ENCODE data around the gene CELF2.

Gene CELF2

DNA sequence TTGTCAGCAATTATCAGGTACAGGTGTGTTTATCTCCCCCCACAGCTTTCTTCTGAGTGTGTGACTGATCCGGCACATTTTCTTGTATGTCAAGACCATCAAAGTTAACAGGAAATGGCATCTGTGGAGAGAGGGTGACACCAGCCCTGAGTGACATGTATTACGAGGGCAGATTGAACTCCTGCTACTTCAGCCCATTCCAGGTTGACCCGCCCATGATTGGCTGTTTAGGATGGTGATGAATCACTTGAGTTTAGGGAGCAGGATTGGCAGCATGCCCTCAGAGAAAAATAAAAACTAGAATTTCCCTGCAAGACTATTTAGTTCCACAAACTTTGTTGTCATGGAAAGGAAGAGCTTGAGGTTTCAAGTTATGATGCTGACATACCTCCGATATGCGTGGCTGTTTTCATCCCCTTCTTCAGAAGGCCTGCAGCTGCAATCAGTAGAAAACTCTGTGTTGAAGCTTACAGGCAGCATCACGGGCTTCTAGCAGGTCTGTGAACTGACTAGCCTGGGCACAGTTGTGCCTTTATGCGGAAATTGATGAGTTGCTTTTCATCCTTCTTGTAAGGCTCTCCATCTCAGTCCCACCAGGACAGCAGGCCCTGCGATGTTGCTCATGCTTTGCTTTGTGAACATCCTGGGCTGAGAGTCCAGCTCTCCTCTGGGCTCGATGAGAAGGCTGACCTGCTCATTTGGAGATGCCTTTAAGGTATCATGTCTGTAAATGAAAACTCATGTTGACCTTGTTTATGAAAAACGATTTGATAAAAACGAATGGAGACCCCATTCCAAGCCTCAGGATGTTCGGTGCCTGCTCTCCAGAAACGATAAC, 8.0 kb upstream of the CELF2 start:
- no peak for DNase-seq (ENCODE audit: extremely low spot score)
- ChIA-PET CTCF (no interaction called here), POLR2A (no interaction called here)
- TF ChIP-seq, protein P1, sequence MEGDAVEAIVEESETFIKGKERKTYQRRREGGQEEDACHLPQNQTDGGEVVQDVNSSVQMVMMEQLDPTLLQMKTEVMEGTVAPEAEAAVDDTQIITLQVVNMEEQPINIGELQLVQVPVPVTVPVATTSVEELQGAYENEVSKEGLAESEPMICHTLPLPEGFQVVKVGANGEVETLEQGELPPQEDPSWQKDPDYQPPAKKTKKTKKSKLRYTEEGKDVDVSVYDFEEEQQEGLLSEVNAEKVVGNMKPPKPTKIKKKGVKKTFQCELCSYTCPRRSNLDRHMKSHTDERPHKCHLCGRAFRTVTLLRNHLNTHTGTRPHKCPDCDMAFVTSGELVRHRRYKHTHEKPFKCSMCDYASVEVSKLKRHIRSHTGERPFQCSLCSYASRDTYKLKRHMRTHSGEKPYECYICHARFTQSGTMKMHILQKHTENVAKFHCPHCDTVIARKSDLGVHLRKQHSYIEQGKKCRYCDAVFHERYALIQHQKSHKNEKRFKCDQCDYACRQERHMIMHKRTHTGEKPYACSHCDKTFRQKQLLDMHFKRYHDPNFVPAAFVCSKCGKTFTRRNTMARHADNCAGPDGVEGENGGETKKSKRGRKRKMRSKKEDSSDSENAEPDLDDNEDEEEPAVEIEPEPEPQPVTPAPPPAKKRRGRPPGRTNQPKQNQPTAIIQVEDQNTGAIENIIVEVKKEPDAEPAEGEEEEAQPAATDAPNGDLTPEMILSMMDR (IDR thresholded peaks at IDR 0.05; ENCODE audit: control extremely low read depth, extremely low read depth, low read depth, missing control alignments) = no peak

DNA sequence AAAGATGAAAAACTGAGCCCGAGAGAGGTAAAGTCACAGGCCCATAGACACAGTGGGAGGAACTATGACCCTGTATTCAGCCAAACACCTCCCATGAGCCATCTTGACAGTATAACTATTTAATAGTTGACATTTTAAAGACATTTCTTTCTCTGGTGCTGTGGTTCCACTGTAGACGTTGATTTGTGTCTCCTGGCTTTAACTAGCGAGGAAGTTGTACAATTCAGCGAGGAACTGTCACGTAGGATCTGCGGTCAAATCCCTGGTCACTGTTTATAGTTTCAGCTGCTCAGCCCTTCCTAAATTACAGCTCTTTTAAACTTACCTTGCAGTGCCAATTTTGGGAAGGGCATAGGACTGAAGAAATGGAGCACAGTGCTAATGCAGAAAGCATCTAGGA, 7.1 kb upstream of the CELF2 start:
- no peak for DNase-seq (ENCODE audit: extremely low spot score)
- ChIA-PET POLR2A (no interaction called here), CTCF (interaction anchor here (1.2 kb wide), 1 partner anchor 10 kb away, joined by 4 read pairs; no protein-coding TSS in a partner anchor)
- TF ChIP-seq, protein P1 (IDR thresholded peaks at IDR 0.05; ENCODE audit: control extremely low read depth, extremely low read depth, low read depth, missing control alignments) = no peak

DNA sequence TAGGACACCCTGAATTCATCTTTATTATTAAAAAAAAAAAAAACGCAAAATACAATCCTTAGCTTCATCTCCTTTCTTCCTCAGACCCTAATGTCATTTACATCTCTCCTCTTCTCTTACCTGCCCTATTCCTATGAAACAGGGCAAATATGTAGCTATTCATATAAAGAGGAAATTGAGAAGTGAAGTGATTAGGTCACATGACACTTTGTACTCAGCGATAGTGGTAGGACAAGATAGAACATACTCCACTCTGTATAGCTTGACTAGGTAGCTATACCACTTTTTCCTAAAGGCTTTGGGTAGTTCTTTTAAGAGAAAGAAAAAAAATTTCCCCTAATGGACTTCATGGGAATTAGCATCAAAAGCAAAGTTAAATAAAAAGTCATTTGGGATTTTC, 6.2 kb upstream of the CELF2 start:
- DNase-seq (ENCODE audit: extremely low spot score) = no peak
- TF ChIP-seq, protein P1 (IDR thresholded peaks at IDR 0.05; ENCODE audit: control extremely low read depth, extremely low read depth, low read depth, missing control alignments) = no peak
- CTCF ChIA-PET = interaction anchor here (1.2 kb wide), 1 partner anchor 9 kb away, joined by 4 read pairs; no protein-coding TSS in a partner anchor
- POLR2A ChIA-PET = no interaction called here

DNA sequence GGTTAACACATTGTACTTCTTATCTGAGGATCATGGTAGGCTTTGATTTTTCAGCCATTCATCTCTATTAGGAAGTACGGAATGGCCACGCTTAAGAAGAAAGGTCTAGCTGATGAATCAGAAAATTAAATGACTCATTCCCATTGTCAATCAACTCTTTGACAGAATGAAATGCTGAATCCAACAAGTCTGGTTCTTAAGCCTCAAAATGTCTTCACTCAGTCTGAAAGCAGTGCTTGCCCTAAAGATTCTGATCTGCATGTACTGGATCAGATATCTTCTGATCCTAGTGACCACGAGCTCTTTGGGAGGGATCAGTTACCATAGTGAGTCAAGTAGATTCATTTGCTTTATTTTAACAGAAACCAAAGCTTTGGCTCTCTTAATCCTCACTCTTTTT, 5.7 kb upstream of the CELF2 start:
- TF ChIP-seq, protein P1 (IDR thresholded peaks at IDR 0.05; ENCODE audit: control extremely low read depth, extremely low read depth, low read depth, missing control alignments) = no peak
- no peak for DNase-seq (ENCODE audit: extremely low spot score)
- ChIA-PET CTCF (interaction anchor here (0.9 kb wide), 1 partner anchor 9 kb away, joined by 4 read pairs; no protein-coding TSS in a partner anchor), POLR2A (no interaction called here)

DNA sequence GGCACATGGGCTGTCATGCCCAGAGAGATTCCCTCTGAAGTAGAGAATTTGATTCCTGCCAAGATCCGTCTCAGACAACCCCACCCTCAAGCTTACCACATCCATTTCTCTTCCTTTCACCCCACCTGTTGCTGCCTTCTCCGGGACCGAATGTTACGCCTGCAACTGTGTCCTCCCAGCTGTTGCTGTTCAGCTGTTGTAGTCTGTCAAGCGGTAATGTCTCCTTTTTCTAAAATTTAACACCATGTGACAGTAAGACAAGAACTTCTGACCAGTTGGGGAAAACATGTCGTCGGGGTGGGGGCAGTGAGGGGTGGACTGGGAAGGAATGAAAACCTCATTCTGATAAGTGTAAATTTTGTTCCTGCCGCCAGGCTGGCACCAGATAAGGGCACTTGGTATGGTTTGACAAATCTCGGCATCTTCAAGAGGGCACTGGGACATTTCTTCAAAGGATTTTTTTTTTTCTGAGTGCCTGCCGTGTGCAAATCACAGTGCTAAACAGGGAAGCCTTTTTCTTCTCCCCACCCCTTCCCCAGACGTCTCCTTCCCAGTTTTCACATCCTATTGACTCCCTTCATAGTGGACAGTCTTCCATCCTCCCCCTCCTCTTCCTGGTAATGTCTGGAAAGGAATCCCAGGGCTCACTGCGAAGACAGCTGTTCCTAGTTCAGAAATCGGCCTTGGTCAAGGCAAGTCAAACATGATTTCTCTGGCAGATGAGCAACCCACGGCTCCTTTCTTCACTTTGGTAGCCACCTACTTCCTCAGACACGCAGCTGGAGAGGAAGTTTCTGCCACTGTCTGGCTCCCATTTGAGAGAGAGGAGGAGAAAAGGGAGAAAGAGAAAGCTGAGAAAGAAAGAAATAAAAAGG, 5.0 kb upstream of the CELF2 start:
- TF ChIP-seq, protein P1 (IDR thresholded peaks at IDR 0.05; ENCODE audit: control extremely low read depth, extremely low read depth, low read depth, missing control alignments) = no peak
- CTCF ChIA-PET = interaction anchor here (0.9 to 1.5 kb wide), 2 partner anchors 8 to 23 kb away, joined by 3 to 4 read pairs; no protein-coding TSS in a partner anchor
- POLR2A ChIA-PET = no interaction called here
- DNase-seq (ENCODE audit: extremely low spot score) = no peak

DNA sequence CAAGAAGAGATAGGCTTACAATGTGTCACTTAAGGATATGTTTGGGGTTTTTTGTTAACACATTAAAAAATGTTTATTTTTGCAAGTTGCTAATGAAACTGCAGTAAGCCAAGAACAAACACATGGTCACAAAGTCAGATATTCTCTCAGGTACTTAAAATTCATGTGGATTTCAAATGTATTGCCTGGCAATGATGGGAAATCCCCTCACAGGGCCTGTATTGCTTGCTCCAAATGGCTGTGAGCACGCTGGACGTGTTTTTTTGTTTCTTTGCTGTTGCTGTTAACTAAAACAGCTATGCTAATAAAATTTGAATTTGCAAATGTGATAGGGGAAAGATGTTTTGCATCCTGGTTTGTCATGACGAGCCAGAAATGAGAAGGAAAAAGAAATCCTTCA, 3.8 kb upstream of the CELF2 start:
- POLR2A ChIA-PET = no interaction called here
- TF ChIP-seq, protein P1 (IDR thresholded peaks at IDR 0.05; ENCODE audit: control extremely low read depth, extremely low read depth, low read depth, missing control alignments) = no peak
- no peak for DNase-seq (ENCODE audit: extremely low spot score)
- CTCF ChIA-PET = interaction anchor here (1.3 to 1.5 kb wide), 3 partner anchors 22 to 257 kb away, joined by 3 read pairs; no protein-coding TSS in a partner anchor

All from GM10248 (cell line).